ENCODE results near the gene C1QTNF7.

GRCh38 chr4:15382669-15383273 is 45.1 kb upstream of the C1QTNF7 start:
- no peak for TF ChIP-seq CTCF (IDR thresholded peaks at IDR 0.05)
- no peak for TF ChIP-seq EP300 (IDR thresholded peaks at IDR 0.05)

All from ovary (tissue), 3 donors.